Breast epithelium (tissue), 4 donors: ENCODE measurements around the gene KCTD18. TPM values are rescaled to one million over a fixed set of nuclear protein-coding genes. Genes with fewer than 3 reads are reported as not detected.

Source experiments
- DNase-seq, 2 donors: peaks; one replicate each; pipeline ENCODE4 v3.0.0-alpha.2; 2019; ENCODE audit warnings: low spot score in 2 of 2
- H3K27ac ChIP-seq, 2 donors: fragments of 200-600 bp; sonication (generic) in 1 of 2; one replicate each; pipeline ENCODE4 v1.5.1; 2016 to 2019; ENCODE audit warnings: mild to moderate bottlenecking in 1 of 2
- H3K27me3 ChIP-seq, 2 donors: fragments of 200-600 bp; sonication (generic) in 1 of 2; one replicate each; pipeline versions ENCODE4 v1.5.1 to v1.6.0; 2017 to 2019; ENCODE audit warnings: control low read depth in 1 of 2, mild to moderate bottlenecking in 1 of 2
- H3K36me3 ChIP-seq: fragments of 200-600 bp; one replicate; pipeline ENCODE4 v1.5.1; 2019
- H3K4me1 ChIP-seq, 2 donors: fragments of 200-600 bp; sonication (generic); one replicate each; pipeline ENCODE4 v1.5.1; 2016 to 2019; ENCODE audit warnings: control low read depth in 1 of 2
- H3K4me3 ChIP-seq, 3 donors: fragments of 200-600 bp; sonication (generic); 1 replicate in 2 of 3; 2 replicates in 1 of 3; pipeline ENCODE4 v1.5.1; 2016 to 2019; ENCODE audit warnings: mild to moderate bottlenecking in 3 of 3, moderate library complexity in 2 of 3
- H3K9me3 ChIP-seq, 2 donors: fragments of 200-600 bp; sonication (generic) in 1 of 2; one replicate each; pipeline ENCODE4 v1.5.1; 2016 to 2019; ENCODE audit warnings: control low read depth in 1 of 2
- POLR2A ChIP-seq: fragments of 450-650 bp; IDR thresholded peaks from one replicate; pipeline ENCODE4 v1.6.1; 2016; ENCODE audit warnings: antibody characterized with exemption, mild to moderate bottlenecking, moderate library complexity
- POLR2AphosphoS5 ChIP-seq, 3 donors: sonication (generic); formaldehyde crosslinking; IDR thresholded peaks; one replicate each; pipeline ENCODE4 v1.6.1; 2017; ENCODE audit warnings: antibody characterized with exemption in 3 of 3
- intact Hi-C: fragments of 100-400 bp; cut with DNase I; formaldehyde crosslinking; loops from one replicate; pipeline ENCODE4 v1.15.1; 2023; ENCODE audit warnings: low total_unique reads
- total RNA-seq, 3 donors: library from RNA; depleted of rRNA; stranded (reverse); fragments of >200 nt; gene quantifications; one replicate each; pipeline ENCODE4 v1.1.0, GENCODE V29; 2016
- TF ChIP-seq, protein P1 (sequence below), 3 donors: fragments of 450-650 bp; IDR thresholded peaks; one replicate each; pipeline ENCODE4 v1.5.1; 2016 to 2017; ENCODE audit warnings: antibody characterized with exemption in 3 of 3, mild to moderate bottlenecking in 3 of 3, moderate library complexity in 3 of 3

KCTD18 gene
- total RNA-seq, 3 donors from 2014 or later = 15.7 to 28.2 (median 23.3) TPM

DNA sequence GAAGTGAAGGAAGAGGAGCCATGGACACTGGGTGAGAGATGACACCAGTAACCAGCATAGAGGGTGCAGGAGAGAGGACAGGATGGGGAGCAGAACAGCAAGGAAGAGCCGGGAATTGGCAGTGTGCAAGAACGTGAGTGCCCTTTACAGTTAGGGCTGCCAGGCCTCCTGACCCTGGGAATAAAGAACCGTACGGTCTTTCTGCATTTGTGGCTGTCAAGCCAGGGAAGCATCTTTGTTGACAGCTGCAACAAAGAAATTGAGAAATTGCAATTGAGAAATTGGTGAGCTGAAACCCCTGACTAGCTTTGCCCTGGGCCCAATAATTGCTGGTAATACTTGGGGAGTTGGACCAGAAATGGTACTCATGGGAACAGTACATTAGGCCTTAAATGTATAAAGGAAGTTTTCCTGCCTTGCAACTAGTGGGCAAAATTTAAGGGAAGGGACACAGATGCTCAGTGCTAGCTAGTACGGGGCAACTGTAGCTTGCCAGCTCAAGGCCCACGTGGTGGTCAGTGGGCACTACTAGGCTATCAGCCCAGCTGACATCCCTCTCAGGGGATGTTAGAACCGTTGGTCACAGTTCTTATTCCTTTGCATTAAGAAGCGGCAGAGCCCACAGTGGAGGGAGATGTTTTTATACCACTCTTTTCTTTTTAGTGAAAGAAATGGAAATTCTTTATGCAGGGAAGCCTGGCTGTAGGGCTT, 56.6 kb downstream of the KCTD18 start:
- Histone ChIP-seq H3K4me1 (no peaks in the 10 kb centered on the region), H3K9me3 (no peaks in the 10 kb centered on the region), H3K36me3 (no peaks in the 10 kb centered on the region), H3K4me3 (no peak overlapping the region), H3K27ac (no peak overlapping the region), H3K27me3 (no peaks in the 10 kb centered on the region)
- intact Hi-C loops = no loop called here
- DNase-seq = no peak
- TF ChIP-seq POLR2A (no peak), POLR2AphosphoS5 (IDR thresholded peaks at IDR 0.05) (no peak)
- TF ChIP-seq, protein P1, sequence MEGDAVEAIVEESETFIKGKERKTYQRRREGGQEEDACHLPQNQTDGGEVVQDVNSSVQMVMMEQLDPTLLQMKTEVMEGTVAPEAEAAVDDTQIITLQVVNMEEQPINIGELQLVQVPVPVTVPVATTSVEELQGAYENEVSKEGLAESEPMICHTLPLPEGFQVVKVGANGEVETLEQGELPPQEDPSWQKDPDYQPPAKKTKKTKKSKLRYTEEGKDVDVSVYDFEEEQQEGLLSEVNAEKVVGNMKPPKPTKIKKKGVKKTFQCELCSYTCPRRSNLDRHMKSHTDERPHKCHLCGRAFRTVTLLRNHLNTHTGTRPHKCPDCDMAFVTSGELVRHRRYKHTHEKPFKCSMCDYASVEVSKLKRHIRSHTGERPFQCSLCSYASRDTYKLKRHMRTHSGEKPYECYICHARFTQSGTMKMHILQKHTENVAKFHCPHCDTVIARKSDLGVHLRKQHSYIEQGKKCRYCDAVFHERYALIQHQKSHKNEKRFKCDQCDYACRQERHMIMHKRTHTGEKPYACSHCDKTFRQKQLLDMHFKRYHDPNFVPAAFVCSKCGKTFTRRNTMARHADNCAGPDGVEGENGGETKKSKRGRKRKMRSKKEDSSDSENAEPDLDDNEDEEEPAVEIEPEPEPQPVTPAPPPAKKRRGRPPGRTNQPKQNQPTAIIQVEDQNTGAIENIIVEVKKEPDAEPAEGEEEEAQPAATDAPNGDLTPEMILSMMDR (IDR thresholded peaks at IDR 0.05) = no peak

DNA sequence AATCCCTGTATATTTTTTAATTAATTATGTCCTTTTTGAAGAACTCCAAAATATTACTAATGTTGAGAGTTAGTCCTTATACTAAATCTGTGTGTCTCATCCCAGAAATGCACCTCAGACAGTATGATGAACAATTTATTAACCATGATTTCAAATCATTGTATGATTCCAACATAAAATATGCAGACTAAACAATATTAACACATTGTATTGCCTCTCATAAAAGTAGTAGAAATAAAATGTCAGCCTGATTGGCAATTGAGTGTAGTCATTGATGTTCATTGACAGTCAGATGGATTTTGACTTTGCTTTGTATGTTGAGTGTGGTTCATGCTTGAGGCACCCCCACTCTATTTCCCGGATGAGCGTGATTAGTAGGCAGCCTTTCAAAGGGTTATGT, 57.5 kb downstream of the KCTD18 start:
- no peaks in the 10 kb centered on the region for H3K27me3 ChIP-seq
- no peaks in the 10 kb centered on the region for H3K36me3 ChIP-seq
- no peaks in the 10 kb centered on the region for H3K9me3 ChIP-seq
- H3K4me1 ChIP-seq = no peaks in the 10 kb centered on the region
- no peak overlapping the region for H3K27ac ChIP-seq
- H3K4me3 ChIP-seq = no peak overlapping the region
- intact Hi-C loops = no loop called here
- TF ChIP-seq, protein P1 (IDR thresholded peaks at IDR 0.05) = no peak
- no peak for TF ChIP-seq POLR2AphosphoS5 (IDR thresholded peaks at IDR 0.05)
- no peak for DNase-seq

DNA sequence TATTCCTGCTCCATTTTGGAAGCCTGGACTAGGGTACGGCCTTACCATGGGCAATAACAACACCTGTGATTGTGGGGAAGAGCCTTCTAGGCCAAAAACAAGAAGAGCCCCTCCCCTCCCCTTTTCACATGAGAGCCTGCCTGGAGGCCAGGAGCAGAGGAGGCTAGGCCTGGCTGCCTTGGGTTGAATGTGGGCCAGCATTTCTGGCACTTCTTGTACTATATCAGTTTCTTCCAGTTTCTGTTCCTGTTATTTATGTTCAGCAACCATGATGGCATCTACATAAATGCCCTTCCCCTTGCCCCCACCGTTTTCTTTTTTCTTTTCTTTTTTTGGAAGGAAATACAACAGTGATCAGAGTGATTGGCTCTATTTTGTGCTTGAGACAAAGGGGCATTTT, 58.4 kb downstream of the KCTD18 start:
- TF ChIP-seq POLR2AphosphoS5 (IDR thresholded peaks at IDR 0.05) (no peak), POLR2A (no peak)
- TF ChIP-seq, protein P1 (IDR thresholded peaks at IDR 0.05) = no peak

DNA sequence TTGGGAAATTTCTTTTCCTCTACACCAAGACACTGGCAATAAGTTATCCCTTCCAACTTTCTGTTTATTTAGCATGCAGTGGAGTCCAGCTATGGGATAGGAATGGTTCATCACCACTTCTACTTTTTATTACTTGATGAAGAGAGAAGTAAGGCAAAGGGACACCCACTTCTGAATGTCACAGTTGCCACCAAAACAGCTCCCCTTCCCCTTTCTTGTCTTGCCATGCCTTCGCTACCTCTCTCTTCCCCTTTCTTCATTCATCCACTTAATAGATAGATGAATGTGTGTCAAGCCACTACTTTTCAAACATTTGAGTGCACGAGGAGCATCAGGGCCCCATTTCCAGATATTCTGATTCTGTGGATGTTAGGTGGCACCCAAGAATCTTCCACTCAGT, 59.6 kb downstream of the KCTD18 start:
- no peak for TF ChIP-seq POLR2A
- TF ChIP-seq, protein P1 (IDR thresholded peaks at IDR 0.05) = no peak
- TF ChIP-seq POLR2AphosphoS5 (IDR thresholded peaks at IDR 0.05) = no peak
- Histone ChIP-seq H3K4me1 (no peaks in the 10 kb centered on the region), H3K36me3 (no peaks in the 10 kb centered on the region), H3K4me3 (no peak overlapping the region), H3K9me3 (no peaks in the 10 kb centered on the region), H3K27ac (no peak overlapping the region), H3K27me3 (no peaks in the 10 kb centered on the region)
- no peak for DNase-seq
- intact Hi-C loops = no loop called here

More for the DNA sequence above, 58.4 kb downstream of the KCTD18 start:
- Histone ChIP-seq H3K4me3 (no peak overlapping the region), H3K36me3 (no peaks in the 10 kb centered on the region), H3K27ac (no peak overlapping the region), H3K4me1 (no peaks in the 10 kb centered on the region), H3K9me3 (no peaks in the 10 kb centered on the region), H3K27me3 (no peaks in the 10 kb centered on the region)
- no peak for DNase-seq
- intact Hi-C loops = no loop called here

DNA sequence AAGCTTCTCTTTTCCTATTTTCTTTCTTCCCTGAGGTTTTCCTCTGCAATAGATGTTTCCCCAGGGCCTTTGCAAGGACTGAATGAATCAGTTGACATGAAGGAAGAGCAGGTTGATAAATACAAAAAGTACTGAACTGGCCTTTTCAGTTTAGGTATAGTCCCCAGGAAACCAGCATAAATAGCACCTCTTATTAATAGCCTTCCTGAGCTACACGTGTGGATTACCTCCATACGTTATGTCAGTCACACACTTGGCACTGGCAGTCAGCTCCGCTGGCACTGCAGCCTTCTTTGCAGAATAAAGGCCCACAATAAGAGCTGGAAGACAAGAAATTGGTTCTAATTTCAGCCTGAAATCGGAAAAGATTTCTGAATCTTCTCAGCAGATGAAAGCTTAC, 60.7 kb downstream of the KCTD18 start:
- H3K9me3 ChIP-seq = no peaks in the 10 kb centered on the region
- intact Hi-C loops = no loop called here
- H3K4me1 ChIP-seq = no peaks in the 10 kb centered on the region
- no peak for DNase-seq
- TF ChIP-seq POLR2AphosphoS5 (IDR thresholded peaks at IDR 0.05) = no peak
- TF ChIP-seq, protein P1 (IDR thresholded peaks at IDR 0.05) = no peak
- no peak for TF ChIP-seq POLR2A
- H3K36me3 ChIP-seq = no peaks in the 10 kb centered on the region
- no peaks in the 10 kb centered on the region for H3K27me3 ChIP-seq
- H3K4me3 ChIP-seq = no peak overlapping the region
- H3K27ac ChIP-seq = no peak overlapping the region
